Measurements from ENCODE around the gene TPM4.
"Not testable (repeated sequence)": the region's sequence is repeated elsewhere in the genome, so short reads cannot be mapped to it uniquely, and the experiment has no call there.

The TPM4 gene

DNA sequence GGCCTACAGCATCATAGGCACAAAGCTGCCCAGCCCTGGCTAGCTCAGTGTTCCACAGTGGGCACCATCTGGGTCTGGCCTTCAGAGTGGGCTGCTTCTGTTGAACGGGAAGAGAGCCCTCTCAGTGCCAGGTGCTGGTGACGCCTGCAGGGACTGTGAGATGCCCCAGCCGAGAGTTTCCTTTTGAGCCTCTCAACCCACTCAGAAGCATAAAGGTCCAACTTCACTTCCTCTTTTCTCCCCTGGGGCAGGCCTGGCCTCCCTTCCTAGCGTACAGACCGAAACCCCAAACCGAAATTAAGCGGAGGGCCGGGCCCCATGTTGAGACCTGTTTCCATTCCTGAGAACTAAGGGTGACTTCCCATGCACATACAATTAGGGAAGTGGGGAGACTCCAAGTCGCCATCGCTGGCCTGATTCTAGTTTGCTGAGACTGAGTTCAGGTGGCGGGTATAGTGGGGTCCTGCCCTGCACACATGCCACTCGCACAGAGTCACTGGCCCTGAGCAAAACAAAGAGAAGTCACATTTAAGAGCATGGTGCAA lies 42.3 kb downstream of the TPM4 start:
- Histone ChIP-seq H3K4me3 (ENCODE audit: low read length) (no peak overlapping the region), H3K27ac (ENCODE audit: low read depth, low read length) (no peak overlapping the region), H3K27me3 (ENCODE audit: insufficient read depth, low read length) (no peaks in the 10 kb centered on the region), H3K4me1 (ENCODE audit: insufficient read depth, low read length) (no peaks in the 10 kb centered on the region), H3K36me3 (ENCODE audit: insufficient read depth, low read length) (peaks cover 69% of the 10 kb centered on the region), H3K9ac (ENCODE audit: low read depth, low read length) (no peak overlapping the region), H3K9me3 (ENCODE audit: insufficient read depth, low read depth, low read length) (no peaks in the 10 kb centered on the region)
- 96% methylated on average over 12 of the region's 12 CpGs for WGBS

DNA sequence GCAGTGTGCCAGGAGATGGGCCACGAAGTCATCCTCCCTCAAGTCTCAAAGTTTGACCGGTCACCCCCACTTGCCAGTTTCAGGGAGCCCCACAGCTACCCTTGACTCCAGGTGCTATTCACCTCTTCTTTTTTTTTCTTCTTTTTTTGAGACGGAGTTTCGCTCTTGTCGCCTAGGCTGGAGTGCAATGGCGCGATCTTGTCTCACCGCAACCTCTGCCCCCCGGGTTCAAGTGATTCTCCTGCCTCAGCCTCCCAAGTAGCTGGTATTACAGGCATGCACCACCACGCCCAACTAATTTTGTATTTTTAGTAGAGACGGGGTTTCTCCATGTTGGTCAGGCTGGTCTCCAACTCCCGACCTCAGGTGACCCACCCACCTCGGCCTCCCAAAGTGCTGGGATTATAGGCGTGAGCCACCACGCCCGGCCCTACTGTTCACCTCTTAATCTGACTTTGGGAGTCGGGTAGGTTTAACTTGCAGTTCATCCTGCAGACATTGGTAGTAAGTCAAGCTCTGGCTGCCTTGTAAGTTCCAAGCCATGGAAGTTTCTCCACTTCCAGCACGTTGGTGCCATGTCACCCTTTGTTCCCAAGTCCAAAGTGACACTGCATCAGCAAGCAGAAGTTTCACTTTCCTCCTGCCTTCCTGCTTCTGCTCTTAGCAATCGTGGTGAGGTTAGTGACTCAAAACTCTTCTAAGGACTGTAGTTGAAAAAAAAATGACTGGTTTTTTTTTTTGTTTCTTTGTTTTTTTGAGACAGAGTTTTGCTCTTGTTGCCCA lies 43.0 kb downstream of the TPM4 start:
- 97% methylated on average over 19 of the region's 19 CpGs for WGBS
- not testable (repeated sequence) for H3K4me3 ChIP-seq (ENCODE audit: low read length); H3K4me1 ChIP-seq (ENCODE audit: insufficient read depth, low read length); H3K9me3 ChIP-seq (ENCODE audit: insufficient read depth, low read depth, low read length); H3K27me3 ChIP-seq (ENCODE audit: insufficient read depth, low read length); H3K27ac ChIP-seq (ENCODE audit: low read depth, low read length); H3K9ac ChIP-seq (ENCODE audit: low read depth, low read length)
- peaks cover 71% of the 10 kb centered on the region for H3K36me3 ChIP-seq (ENCODE audit: insufficient read depth, low read length)

DNA sequence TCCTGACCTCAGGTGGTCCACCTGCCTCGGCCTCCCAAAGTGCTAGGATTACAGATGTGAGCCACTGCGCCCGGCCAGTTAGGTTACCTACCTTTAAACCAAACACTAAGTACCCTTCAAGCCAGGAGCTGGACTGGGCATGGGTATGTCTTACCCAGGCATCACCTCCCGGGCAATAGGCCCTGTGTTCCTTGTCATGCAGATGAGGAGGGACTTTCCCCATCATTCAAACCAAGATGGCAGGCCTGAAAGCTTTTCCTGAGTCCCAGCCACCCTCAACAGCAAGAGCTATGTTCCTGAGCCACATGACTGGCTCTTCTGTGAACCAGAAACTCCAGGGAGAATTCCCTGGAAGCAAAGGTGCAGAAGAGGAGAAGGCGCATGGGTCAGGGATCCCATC lies 44.8 kb downstream of the TPM4 start:
- WGBS = 92% methylated on average over 5 of the region's 5 CpGs
- Histone ChIP-seq H3K4me3 (ENCODE audit: low read length) (no peak overlapping the region), H3K9me3 (ENCODE audit: insufficient read depth, low read depth, low read length) (no peaks in the 10 kb centered on the region), H3K27ac (ENCODE audit: low read depth, low read length) (no peak overlapping the region), H3K27me3 (ENCODE audit: insufficient read depth, low read length) (no peaks in the 10 kb centered on the region), H3K36me3 (ENCODE audit: insufficient read depth, low read length) (peaks cover 81% of the 10 kb centered on the region), H3K9ac (ENCODE audit: low read depth, low read length) (no peak overlapping the region), H3K4me1 (ENCODE audit: insufficient read depth, low read length) (no peaks in the 10 kb centered on the region)

DNA sequence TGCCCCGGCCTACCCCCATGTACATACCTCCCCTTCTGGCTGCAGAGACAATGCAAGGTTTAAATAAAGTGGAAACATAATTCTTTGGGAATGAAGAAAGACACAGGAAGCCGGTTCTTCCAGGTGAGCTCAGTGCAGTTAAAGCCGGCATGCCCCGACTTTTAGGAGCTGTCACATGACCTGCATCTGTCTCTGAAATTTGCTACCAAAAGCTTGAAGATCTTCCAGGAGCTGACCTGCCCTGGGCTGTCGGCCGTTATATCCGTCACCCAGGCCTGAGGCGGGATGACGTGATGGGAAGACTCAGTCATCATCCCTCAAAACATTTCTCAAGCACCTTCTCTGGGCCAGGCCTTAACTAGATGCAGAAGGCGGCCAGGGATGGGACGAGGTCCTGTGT lies 45.7 kb downstream of the TPM4 start:
- H3K9ac ChIP-seq (ENCODE audit: low read depth, low read length) = no peak overlapping the region
- no peaks in the 10 kb centered on the region for H3K9me3 ChIP-seq (ENCODE audit: insufficient read depth, low read depth, low read length)
- H3K27ac ChIP-seq (ENCODE audit: low read depth, low read length) = no peak overlapping the region
- H3K36me3 ChIP-seq (ENCODE audit: insufficient read depth, low read length) = peaks cover 84% of the 10 kb centered on the region
- H3K27me3 ChIP-seq (ENCODE audit: insufficient read depth, low read length) = no peaks in the 10 kb centered on the region
- no peaks in the 10 kb centered on the region for H3K4me1 ChIP-seq (ENCODE audit: insufficient read depth, low read length)
- WGBS = 96% methylated on average over 11 of the region's 11 CpGs
- no peak overlapping the region for H3K4me3 ChIP-seq (ENCODE audit: low read length)

DNA sequence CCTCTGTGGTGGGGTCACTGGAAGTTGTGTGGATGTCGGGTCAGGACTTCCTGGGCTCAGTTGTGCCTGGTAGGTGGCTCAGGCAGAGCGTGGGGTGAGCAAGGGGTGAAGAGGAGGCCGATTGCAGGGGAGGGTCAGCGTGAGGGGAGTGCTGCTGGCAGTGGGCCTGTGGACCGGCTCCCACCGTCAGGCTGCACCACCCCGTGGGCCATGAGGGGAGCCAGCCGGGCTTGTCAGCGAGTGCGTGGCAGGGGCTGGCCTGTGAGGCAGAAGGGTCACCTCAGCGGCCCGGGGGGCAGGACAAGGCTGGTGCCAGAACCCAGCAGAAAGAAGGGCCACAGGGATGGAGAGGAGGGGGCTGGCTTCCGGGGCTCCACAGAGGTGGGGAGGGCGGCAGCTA lies 48.7 kb downstream of the TPM4 start:
- no peaks in the 10 kb centered on the region for H3K9me3 ChIP-seq (ENCODE audit: insufficient read depth, low read depth, low read length)
- WGBS = 94% methylated on average over 14 of the region's 14 CpGs
- peaks cover 94% of the 10 kb centered on the region for H3K36me3 ChIP-seq (ENCODE audit: insufficient read depth, low read length)
- no peaks in the 10 kb centered on the region for H3K27me3 ChIP-seq (ENCODE audit: insufficient read depth, low read length)
- H3K4me3 ChIP-seq (ENCODE audit: low read length) = no peak overlapping the region
- no peaks in the 10 kb centered on the region for H3K4me1 ChIP-seq (ENCODE audit: insufficient read depth, low read length)
- no peak overlapping the region for H3K9ac ChIP-seq (ENCODE audit: low read depth, low read length)
- no peak overlapping the region for H3K27ac ChIP-seq (ENCODE audit: low read depth, low read length)

DNA sequence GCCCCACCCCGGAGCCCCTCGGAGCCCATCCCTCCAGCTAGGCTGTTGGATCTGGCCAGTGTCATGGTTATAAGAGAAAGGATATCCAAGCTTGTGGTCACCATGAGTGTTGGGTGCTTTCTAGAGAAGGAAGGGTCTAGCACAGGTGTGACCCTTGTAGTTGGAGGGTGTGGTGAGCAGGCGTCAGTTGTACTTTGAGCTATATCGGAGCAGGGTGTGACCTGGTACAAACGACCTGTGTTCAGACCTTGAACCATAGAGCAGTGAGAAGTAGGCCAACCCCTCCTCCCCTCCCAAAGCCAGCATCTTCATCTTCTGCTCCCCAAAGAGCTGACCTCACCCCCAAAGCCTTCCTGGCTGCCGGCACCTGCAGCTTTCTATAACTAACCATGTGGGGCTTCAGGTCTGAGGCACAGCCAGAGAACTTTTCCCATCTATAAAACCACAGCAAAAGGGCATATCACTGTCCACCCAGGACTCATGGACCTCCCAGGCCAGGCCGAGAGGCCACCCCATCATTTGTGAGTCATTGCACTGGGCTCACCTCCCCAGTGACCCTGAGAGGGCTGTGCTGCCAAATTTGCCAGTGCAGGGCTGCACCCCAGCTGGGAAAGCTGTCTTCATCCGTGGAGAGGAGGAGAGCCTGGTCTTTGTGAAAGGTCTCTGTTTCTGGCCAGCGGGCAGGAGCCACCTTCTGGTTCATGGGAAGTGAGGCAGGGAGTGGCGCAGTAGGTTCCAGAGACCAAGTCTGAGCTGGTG lies 49.6 kb downstream of the TPM4 start:
- no peaks in the 10 kb centered on the region for H3K4me1 ChIP-seq (ENCODE audit: insufficient read depth, low read length)
- H3K9ac ChIP-seq (ENCODE audit: low read depth, low read length) = no peak overlapping the region
- H3K27me3 ChIP-seq (ENCODE audit: insufficient read depth, low read length) = no peaks in the 10 kb centered on the region
- no peak overlapping the region for H3K27ac ChIP-seq (ENCODE audit: low read depth, low read length)
- 82% methylated on average over 10 of the region's 10 CpGs for WGBS
- no peak overlapping the region for H3K4me3 ChIP-seq (ENCODE audit: low read length)
- H3K36me3 ChIP-seq (ENCODE audit: insufficient read depth, low read length) = peaks cover 93% of the 10 kb centered on the region
- H3K9me3 ChIP-seq (ENCODE audit: insufficient read depth, low read depth, low read length) = no peaks in the 10 kb centered on the region

DNA sequence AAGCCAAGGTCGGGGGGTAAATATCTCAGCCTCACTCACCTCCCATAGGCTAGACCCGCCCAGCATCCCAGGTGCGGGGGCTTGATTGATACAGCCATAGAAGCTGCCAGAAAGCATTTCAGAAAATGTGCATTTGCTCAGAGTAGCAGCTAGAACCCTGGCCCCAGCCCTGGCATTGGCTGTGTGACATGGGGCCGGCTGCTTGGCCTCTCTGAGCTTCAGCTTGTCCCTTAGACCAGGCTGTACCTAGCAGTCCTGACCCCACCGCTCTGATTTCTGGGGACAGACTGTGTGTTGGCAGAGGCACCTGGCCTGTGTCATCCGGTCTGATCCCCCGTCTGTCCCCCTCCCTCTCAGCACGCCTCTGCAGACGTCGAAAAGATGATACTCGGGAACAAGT lies 50.8 kb downstream of the TPM4 start:
- no peak overlapping the region for H3K27ac ChIP-seq (ENCODE audit: low read depth, low read length)
- no peaks in the 10 kb centered on the region for H3K9me3 ChIP-seq (ENCODE audit: insufficient read depth, low read depth, low read length)
- no peaks in the 10 kb centered on the region for H3K4me1 ChIP-seq (ENCODE audit: insufficient read depth, low read length)
- no peak overlapping the region for H3K9ac ChIP-seq (ENCODE audit: low read depth, low read length)
- H3K27me3 ChIP-seq (ENCODE audit: insufficient read depth, low read length) = no peaks in the 10 kb centered on the region
- WGBS = 85% methylated on average over 11 of the region's 11 CpGs
- no peak overlapping the region for H3K4me3 ChIP-seq (ENCODE audit: low read length)
- H3K36me3 ChIP-seq (ENCODE audit: insufficient read depth, low read length) = peaks cover 88% of the 10 kb centered on the region

DNA sequence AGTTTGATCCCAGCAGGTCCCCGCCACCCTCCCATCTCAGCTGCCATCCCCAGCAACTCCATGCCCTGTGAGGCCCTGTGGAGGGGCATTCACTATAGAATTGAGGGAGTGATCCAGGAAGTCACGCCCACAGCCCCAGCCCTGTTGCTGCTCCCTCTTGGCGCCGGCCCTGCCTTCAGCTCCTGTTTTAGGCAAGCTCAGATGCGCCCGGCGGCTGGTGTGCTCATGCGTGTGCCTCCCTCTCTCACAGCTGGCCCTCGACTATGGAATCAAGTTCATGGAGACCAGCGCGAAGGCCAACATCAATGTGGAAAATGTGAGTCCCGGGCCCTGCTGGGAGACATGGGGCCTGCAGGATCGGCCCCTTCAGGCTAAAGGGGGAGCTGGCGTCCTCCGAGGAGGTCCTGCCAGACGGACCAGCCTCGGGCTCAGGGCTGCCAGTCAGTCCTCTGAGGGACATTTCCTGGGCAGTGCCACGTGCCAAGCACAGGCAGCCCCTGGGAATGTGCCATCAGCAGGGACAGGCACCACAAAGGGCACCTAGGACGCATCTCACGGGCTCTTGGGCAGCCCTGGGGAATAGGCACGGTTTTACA lies 51.6 kb downstream of the TPM4 start:
- no peaks in the 10 kb centered on the region for H3K27me3 ChIP-seq (ENCODE audit: insufficient read depth, low read length)
- peaks cover 88% of the 10 kb centered on the region for H3K36me3 ChIP-seq (ENCODE audit: insufficient read depth, low read length)
- no peak overlapping the region for H3K27ac ChIP-seq (ENCODE audit: low read depth, low read length)
- no peak overlapping the region for H3K4me3 ChIP-seq (ENCODE audit: low read length)
- H3K9me3 ChIP-seq (ENCODE audit: insufficient read depth, low read depth, low read length) = no peaks in the 10 kb centered on the region
- H3K4me1 ChIP-seq (ENCODE audit: insufficient read depth, low read length) = no peaks in the 10 kb centered on the region
- WGBS = 96% methylated on average over 21 of the region's 21 CpGs
- H3K9ac ChIP-seq (ENCODE audit: low read depth, low read length) = no peak overlapping the region

DNA sequence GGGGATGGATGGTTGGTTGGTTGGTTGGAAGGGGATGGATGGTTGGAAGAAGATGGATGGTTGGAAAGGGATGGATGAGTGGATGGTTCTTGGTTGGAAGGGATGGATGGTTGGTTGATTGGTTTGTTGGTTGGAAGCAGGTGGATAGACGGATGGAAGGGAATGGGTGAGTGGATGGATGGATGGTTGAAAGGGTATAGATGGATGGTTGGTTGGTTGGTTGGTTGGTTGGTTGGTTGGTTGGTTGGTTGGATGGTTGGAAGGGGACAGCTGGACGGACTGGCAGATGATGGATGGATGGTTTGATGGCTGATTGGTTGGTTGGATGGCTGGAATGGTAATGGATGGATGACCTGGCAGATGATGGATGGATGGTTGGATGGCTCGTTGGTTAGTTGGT lies 55.4 kb downstream of the TPM4 start:
- H3K4me3 ChIP-seq (ENCODE audit: low read length) = no peak overlapping the region
- no peak overlapping the region for H3K9ac ChIP-seq (ENCODE audit: low read depth, low read length)
- no peaks in the 10 kb centered on the region for H3K27me3 ChIP-seq (ENCODE audit: insufficient read depth, low read length)
- peaks cover under 1% of the 10 kb centered on the region; the same call in 1 of the 2 replicates for H3K4me1 ChIP-seq (ENCODE audit: insufficient read depth, low read length)
- H3K36me3 ChIP-seq (ENCODE audit: insufficient read depth, low read length) = peaks cover 69% of the 10 kb centered on the region
- no peaks in the 10 kb centered on the region for H3K9me3 ChIP-seq (ENCODE audit: insufficient read depth, low read depth, low read length)
- 62% methylated on average over 3 of the region's 3 CpGs for WGBS
- no peak overlapping the region for H3K27ac ChIP-seq (ENCODE audit: low read depth, low read length)

DNA sequence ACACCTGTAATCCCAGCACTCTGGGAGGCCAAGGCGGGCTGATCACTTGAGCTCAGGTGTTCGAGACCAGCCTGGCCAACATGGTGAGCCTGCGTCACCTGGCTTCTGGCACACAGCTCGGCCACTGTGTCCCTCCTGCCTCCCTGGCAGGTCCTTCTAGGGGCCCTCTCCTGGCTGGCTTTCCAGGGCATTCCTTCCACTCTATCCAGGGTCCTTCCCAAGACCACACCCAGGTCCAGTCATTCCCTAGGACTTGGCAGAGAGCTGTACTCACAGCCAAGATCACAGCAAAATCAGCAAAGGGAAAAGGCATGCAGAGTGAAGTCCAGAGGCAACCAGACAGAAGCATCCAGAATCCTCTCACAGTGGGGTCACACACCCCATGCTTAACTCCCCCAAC lies 57.5 kb downstream of the TPM4 start:
- Histone ChIP-seq H3K4me3 (ENCODE audit: low read length) (no peak overlapping the region), H3K4me1 (ENCODE audit: insufficient read depth, low read length) (peaks cover 4% of the 10 kb centered on the region; the same call in 1 of the 2 replicates), H3K9me3 (ENCODE audit: insufficient read depth, low read depth, low read length) (no peaks in the 10 kb centered on the region), H3K27ac (ENCODE audit: low read depth, low read length) (no peak overlapping the region), H3K27me3 (ENCODE audit: insufficient read depth, low read length) (no peaks in the 10 kb centered on the region), H3K9ac (ENCODE audit: low read depth, low read length) (no peak overlapping the region), H3K36me3 (ENCODE audit: insufficient read depth, low read length) (peaks cover 49% of the 10 kb centered on the region)
- WGBS = 96% methylated on average over 4 of the region's 4 CpGs

DNA sequence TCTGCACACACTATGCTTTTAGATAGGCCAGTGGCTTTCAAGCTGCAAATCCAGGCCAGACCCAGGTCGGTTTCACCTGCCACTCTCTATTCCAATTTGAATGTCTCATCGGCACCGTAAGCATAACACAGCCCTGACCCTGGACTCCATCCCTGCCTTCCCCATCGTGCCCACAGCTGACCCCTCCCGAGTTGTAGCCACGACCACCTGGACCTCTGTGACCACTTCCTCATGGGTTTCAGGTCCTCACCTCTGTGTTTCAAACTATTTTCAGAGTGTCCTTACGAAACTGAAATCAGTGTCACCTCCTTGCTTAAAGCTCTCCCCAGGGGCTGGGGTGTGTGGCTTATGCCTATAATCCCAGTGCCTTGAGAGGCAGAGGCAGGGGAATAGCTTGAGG lies 58.2 kb downstream of the TPM4 start:
- Histone ChIP-seq H3K27me3 (ENCODE audit: insufficient read depth, low read length) (no peaks in the 10 kb centered on the region), H3K9ac (ENCODE audit: low read depth, low read length) (no peak overlapping the region), H3K4me3 (ENCODE audit: low read length) (no peak overlapping the region), H3K36me3 (ENCODE audit: insufficient read depth, low read length) (peaks cover 42% of the 10 kb centered on the region), H3K4me1 (ENCODE audit: insufficient read depth, low read length) (peaks cover 4% of the 10 kb centered on the region; the same call in 1 of the 2 replicates), H3K27ac (ENCODE audit: low read depth, low read length) (no peak overlapping the region), H3K9me3 (ENCODE audit: insufficient read depth, low read depth, low read length) (no peaks in the 10 kb centered on the region)
- 96% methylated on average over 7 of the region's 7 CpGs for WGBS

Data from HUES64 (cell line).